PC-3 (cell line): ENCODE measurements around the gene TCN1.
"Not testable (repeated sequence)": the region's sequence is repeated elsewhere in the genome, so short reads cannot be mapped to it uniquely, and the experiment has no call there.

ENCODE experiments used
- CTCF ChIP-seq: fragments of 300-600 bp; sonication (generic); conservative IDR thresholded peaks from 2 replicates; pipeline ENCODE4 v1.5.1; 2017; ENCODE audit warnings: antibody characterized with exemption, low read depth, mild to moderate bottlenecking, low read length
- EZH2 ChIP-seq: fragments of 300-600 bp; sonication (generic); IDR thresholded peaks from one replicate; pipeline ENCODE4 v1.6.1; 2017; ENCODE audit warnings: antibody characterized with exemption, mild to moderate bottlenecking, low read length; ENCODE audit not compliant: unreplicated experiment
- EZH2phosphoT487 ChIP-seq: fragments of 300-600 bp; sonication (generic); IDR thresholded peaks from 2 replicates; pipeline ENCODE4 v1.6.1; 2018; ENCODE audit warnings: mild to moderate bottlenecking, antibody characterized with exemption, low read length, borderline replicate concordance

GRCh38 chr11:59887156-59887555 is 20.9 kb upstream of the TCN1 start:
- not testable (repeated sequence) for TF ChIP-seq EZH2, CTCF, EZH2phosphoT487
